HL-60 (cell line): ENCODE results near the gene ARF4.

ENCODE experiments used
- DNase-seq, 2 experiments: peaks; one replicate each; pipeline ENCODE4 v3.0.0-alpha.2; 2010 to 2020; ENCODE audit warnings: low read depth in 1 of 2, low spot score in 1 of 2
- H3K27ac ChIP-seq: fragments of 250-450 bp; sonication (Bioruptor Pico); replicated peaks from 2 replicates; pipeline ENCODE4 v1.5.1; 2020; ENCODE audit warnings: mild to moderate bottlenecking, moderate library complexity
- H3K27me3 ChIP-seq: fragments of 250-450 bp; sonication (Bioruptor Pico); 2 replicates; pipeline ENCODE4 v1.5.1; 2021; ENCODE audit warnings: mild to moderate bottlenecking, moderate library complexity; ENCODE audit not compliant: insufficient read depth, poor library complexity, severe bottlenecking
- H3K4me3 ChIP-seq: replicated peaks from 2 replicates; pipeline ENCODE4 v1.5.1; 2011; ENCODE audit warnings: mild to moderate bottlenecking, control low read depth, low read length; ENCODE audit not compliant: insufficient read depth
- GABPA ChIP-seq: IDR thresholded peaks from 2 replicates; pipeline ENCODE4 v1.6.1; 2012; ENCODE audit warnings: low read depth
- POLR2AphosphoS5 ChIP-seq: IDR thresholded peaks from 2 replicates; pipeline ENCODE4 v1.6.1; 2012; ENCODE audit warnings: low read depth
- SPI1 ChIP-seq: IDR thresholded peaks from 2 replicates; pipeline ENCODE4 v1.6.1; 2012; ENCODE audit warnings: low read depth, mild to moderate bottlenecking, borderline replicate concordance
- TF ChIP-seq, protein P1 (sequence below): IDR thresholded peaks from 2 replicates; pipeline ENCODE4 v1.6.1; 2012; ENCODE audit warnings: low read depth; ENCODE audit not compliant: insufficient replicate concordance
- TF ChIP-seq, protein P2 (sequence below): IDR thresholded peaks from one replicate; pipeline ENCODE4 v1.5.1; 2011; ENCODE audit warnings: low read length, control low read depth, inconsistent platforms; ENCODE audit not compliant: insufficient read depth

ARF4 gene

DNA sequence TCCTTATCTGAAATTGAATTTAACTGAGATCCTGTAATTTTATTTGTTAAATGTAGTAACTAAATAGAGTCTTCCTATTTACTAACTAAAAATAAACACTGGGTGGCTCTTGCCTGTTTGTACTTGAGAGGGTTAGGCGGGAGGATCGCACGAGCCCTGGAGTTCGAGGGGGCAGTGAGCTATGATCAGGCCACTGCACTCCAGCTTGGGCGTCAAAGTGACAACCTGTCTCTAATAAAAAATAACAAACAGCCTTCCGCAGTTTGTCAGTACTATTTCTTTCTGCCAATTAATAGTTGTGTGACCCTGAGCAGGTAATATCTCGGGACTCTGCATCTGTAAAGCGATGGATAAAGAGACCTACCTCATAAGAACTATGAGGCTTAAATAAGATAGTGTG lies 41.8 kb downstream of the ARF4 start:
- Histone ChIP-seq H3K27ac (peak overlapping the region; percentile 95), H3K4me3 (peak overlapping the region; percentile 82), H3K27me3 (no peaks in the 10 kb centered on the region)
- TF ChIP-seq POLR2AphosphoS5, result no peak
- TF ChIP-seq GABPA, result no peak
- TF ChIP-seq, protein P1, sequence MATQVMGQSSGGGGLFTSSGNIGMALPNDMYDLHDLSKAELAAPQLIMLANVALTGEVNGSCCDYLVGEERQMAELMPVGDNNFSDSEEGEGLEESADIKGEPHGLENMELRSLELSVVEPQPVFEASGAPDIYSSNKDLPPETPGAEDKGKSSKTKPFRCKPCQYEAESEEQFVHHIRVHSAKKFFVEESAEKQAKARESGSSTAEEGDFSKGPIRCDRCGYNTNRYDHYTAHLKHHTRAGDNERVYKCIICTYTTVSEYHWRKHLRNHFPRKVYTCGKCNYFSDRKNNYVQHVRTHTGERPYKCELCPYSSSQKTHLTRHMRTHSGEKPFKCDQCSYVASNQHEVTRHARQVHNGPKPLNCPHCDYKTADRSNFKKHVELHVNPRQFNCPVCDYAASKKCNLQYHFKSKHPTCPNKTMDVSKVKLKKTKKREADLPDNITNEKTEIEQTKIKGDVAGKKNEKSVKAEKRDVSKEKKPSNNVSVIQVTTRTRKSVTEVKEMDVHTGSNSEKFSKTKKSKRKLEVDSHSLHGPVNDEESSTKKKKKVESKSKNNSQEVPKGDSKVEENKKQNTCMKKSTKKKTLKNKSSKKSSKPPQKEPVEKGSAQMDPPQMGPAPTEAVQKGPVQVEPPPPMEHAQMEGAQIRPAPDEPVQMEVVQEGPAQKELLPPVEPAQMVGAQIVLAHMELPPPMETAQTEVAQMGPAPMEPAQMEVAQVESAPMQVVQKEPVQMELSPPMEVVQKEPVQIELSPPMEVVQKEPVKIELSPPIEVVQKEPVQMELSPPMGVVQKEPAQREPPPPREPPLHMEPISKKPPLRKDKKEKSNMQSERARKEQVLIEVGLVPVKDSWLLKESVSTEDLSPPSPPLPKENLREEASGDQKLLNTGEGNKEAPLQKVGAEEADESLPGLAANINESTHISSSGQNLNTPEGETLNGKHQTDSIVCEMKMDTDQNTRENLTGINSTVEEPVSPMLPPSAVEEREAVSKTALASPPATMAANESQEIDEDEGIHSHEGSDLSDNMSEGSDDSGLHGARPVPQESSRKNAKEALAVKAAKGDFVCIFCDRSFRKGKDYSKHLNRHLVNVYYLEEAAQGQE, result no peak
- DNase-seq, result peak in 1 of 2 experiments; percentile 17

DNA sequence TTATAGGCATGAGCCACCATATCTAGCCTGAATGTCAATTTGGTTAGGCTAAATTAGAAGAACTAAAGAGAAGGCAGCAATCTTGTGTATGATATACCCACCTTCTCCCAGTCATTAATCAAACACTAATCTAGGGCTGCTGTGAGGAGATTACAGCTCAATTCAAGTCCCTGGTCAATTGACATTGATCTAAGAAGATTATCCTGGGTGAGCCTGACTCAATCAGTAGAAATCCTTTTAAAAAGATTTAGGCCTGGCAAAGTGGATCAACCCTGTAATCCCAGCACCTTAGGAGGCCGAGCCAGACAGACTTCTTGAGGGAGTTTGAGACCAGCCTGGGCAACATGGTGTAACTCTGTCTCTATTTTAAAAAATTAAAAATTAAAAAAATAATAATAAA lies 50.5 kb downstream of the ARF4 start:
- Histone ChIP-seq H3K27ac (no peak overlapping the region), H3K4me3 (no peak overlapping the region), H3K27me3 (no peaks in the 10 kb centered on the region)
- DNase-seq, result no peak
- no peak for TF ChIP-seq SPI1
- no peak for TF ChIP-seq GABPA
- TF ChIP-seq, protein P1, result no peak
- no peak for TF ChIP-seq POLR2AphosphoS5
- TF ChIP-seq, protein P2, sequence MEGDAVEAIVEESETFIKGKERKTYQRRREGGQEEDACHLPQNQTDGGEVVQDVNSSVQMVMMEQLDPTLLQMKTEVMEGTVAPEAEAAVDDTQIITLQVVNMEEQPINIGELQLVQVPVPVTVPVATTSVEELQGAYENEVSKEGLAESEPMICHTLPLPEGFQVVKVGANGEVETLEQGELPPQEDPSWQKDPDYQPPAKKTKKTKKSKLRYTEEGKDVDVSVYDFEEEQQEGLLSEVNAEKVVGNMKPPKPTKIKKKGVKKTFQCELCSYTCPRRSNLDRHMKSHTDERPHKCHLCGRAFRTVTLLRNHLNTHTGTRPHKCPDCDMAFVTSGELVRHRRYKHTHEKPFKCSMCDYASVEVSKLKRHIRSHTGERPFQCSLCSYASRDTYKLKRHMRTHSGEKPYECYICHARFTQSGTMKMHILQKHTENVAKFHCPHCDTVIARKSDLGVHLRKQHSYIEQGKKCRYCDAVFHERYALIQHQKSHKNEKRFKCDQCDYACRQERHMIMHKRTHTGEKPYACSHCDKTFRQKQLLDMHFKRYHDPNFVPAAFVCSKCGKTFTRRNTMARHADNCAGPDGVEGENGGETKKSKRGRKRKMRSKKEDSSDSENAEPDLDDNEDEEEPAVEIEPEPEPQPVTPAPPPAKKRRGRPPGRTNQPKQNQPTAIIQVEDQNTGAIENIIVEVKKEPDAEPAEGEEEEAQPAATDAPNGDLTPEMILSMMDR, result no peak

DNA sequence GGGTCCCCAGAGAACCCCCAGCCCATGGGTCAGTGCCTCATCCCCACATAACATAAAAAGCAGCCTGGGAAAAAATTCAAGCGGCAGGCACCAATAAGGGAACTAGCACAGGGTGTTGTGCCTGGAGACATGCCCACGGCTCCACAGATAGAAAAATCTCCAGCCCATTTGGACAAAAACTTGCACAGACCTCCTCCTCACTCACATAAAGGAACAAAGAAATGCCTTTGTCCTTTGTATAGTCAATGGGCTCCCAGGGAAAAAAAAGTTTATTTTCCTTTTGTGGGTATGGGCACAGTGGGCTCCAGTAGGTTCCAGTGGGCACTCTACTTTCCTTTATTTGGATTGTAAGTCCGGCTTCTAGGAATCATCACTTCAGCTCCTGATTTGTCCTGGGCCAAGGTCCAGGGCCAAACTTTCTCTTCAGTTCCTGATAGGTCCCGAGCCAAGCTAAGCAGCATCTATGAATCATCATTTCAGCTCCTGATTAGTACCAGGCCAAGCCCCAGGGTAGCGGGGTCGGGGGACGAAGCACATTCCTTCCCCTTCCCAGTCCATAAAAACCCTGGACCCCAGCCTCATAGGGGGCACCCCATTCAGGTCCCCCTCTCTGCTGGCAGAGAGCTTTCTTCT lies 51.4 kb downstream of the ARF4 start:
- no peak for TF ChIP-seq GABPA
- no peak for DNase-seq
- H3K27me3 ChIP-seq, result no peaks in the 10 kb centered on the region
- no peak overlapping the region for H3K4me3 ChIP-seq
- no peak overlapping the region for H3K27ac ChIP-seq

DNA sequence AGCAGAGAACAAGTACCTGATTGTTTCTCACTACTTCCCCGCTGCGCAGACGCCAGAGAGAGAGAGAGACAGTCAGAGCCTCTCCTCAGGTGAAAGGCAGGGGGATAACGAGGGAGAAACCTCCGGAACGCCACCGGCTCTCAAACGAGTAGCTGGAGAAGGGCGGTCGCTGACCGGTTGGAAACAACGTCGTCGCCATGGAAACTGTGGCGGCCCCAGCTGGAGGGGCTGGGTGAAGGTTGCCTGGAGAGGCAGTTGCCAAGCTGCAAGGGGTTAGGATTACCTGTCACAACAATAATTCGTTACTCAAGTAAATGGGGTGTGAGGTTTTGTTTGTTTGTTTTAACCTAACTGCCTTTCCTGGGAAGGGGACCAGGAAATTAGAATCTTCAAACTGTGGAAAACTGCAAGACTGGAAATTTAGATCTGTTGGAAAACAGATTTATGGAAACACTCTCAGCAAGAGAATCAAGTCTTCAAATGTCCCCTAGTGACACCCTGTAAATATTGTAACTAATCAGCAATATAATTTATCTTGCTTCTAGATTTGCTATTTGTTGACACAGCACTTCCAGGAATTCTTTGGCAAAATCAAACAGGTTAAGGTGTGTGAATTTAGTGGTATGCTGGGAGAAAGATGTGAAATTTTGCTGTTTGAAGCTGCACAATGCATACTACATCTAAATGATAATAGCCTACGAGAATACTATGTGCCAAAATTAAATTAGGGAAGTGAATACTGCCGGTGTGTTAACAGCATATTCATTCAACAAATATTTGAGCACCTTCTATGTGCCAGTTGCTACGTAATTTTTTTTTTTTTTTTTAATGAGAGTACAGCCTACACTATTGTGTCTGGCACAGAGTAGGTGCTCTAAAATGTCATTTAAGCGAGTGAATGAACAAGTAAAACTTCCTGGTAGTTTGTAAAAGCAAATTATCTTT lies 52.7 kb downstream of the ARF4 start, which contains the start of gene DNAH12:
TSS of gene DNAH12 (minus strand) at position 164 of the 945 bp plus-strand sequence. CDS start 1,474 bp downstream, outside the sequence.
- Histone ChIP-seq H3K27me3 (no peaks in the 10 kb centered on the region), H3K4me3 (no peak within 1 kb of the TSS), H3K27ac (no peak within 1 kb of the TSS)
- DNase-seq, result peak in 1 of 2 experiments; percentile 23
- TF ChIP-seq GABPA (no peak), POLR2AphosphoS5 (no peak), SPI1 (peak; percentile 78)
- TF ChIP-seq, protein P1, result no peak
- TF ChIP-seq, protein P2, result no peak
